GM12801 (cell line): Measurements from ENCODE around the gene RTN4.

ENCODE experiments used
- CTCF ChIP-seq: IDR thresholded peaks from one replicate; pipeline ENCODE4 v1.5.1; 2011; ENCODE audit warnings: control low read depth; ENCODE audit not compliant: insufficient read length; ENCODE audit errors: extremely low read depth

Gene RTN4

DNA sequence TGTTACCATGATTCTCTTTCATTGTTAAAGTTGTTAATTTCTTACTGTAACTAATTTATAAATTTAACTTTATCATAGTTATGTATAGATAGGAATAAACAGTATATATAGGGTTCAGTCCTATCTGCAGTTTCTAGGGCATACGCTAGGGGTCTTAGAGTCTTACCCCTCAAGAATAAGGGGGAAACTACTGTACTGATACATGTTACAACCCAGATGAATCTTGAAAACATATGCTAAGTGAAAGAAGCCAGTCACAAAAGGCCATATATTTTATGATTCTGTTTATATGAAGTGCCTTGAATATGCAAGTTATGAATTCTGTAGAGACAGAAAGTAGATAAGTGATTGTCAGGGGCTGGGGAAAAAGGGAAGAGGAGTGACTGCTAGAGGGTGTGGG is 52.4 kb downstream of the RTN4 start:
- TF ChIP-seq CTCF = no peak

DNA sequence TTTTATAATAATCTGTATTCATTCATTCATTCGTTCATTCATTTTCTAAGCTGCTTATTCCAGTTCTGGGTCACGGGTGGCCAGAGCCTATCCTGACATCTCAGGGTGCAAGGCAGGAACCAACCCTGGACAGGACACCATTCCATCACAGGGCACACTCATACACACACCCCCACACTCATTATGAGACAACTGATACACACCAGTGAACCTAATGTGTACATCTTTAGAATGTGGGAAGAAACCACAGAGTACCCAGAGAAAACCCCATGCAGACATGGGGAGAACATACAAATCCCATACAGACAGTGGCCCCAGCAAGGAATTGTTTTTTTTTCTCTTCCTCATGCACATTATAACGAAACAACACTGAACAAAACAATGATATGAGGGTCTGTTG is 54.7 kb downstream of the RTN4 start:
- no peak for TF ChIP-seq CTCF

- no peak for TF ChIP-seq CTCF
Measured at GRCh38 chr2:54988612-54989011, 61.6 kb downstream of the RTN4 start.

GRCh38 chr2:54986264-54986663 is 64.0 kb downstream of the RTN4 start:
- TF ChIP-seq CTCF = no peak

- no peak for TF ChIP-seq CTCF
Measured at GRCh38 chr2:54984476-54984875, 65.8 kb downstream of the RTN4 start.

GRCh38 chr2:54983345-54984220 is 66.7 kb downstream of the RTN4 start:
- TF ChIP-seq CTCF = no peak

GRCh38 chr2:54981385-54981784 is 68.9 kb downstream of the RTN4 start:
- no peak for TF ChIP-seq CTCF
